ENCODE results near the gene PAGE4. TPM values are rescaled to one million over a fixed set of nuclear protein-coding genes. Genes with fewer than 3 reads are reported as not detected.
A peak's percentile ranks its signal among the peaks of the same experiment; 100 is the strongest.

PAGE4 gene
- total RNA-seq, 4 donors from 2014 or later, result not detected

DNA sequence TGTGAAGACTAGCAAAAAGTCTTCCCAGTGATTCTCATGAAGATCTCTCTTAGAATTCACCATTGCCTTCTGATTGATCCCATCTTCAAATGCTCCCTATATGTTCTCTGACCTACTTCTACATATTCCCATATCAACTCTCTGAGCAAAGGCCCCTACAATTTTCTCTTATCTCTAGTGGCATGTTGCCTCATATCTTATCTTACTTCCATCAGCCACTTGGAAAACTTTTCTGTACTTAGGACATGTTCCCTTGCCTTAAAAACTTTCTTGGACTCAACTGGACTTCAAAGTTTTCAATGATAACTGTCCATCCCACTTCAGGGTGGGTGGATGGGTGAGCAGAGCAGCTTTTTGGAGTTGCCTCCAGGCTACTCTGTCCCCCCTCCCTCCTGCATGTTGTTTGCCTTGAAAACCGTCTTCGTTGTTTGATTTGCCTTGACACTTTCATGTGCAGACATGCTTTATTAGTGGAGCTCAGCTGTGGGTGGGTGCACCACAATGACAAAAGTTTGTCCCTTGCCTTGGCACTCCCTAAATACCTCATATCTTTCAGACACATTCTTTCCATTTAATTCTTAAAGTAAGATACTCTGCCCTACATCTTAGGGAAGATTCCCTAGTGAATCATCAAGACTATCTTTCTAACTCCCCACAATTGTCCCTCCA, 31.9 kb downstream of the PAGE4 start:
- DNase-seq, result no peak
- H3K9me3 ChIP-seq, result no peaks in the 10 kb centered on the region

DNA sequence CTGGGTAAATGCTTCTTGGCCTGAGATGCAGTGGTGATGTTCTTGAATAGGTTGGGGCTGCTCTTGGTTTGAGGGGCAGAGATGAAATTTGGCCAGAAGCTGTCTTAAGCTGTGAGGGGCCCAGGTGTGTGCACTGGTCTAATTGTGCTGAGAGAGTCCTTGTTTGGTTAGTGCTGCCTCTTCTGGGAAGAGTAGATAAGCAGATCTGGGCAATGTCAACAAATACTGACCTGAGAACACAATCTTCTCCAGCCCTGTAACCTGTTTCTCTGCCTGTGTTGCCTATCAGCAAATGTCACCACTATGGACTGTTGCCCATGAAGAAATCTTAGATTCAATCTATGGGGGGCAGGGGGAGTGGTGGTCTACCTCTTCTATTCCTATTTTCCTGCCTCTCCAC, 33.0 kb downstream of the PAGE4 start:
- Histone ChIP-seq H3K27me3 (no peaks in the 10 kb centered on the region), H3K9me3 (no peaks in the 10 kb centered on the region), H3K4me3 (replicated peaks in 1 of 3) (no peak overlapping the region), H3K27ac (no peak overlapping the region), H3K4me1 (no peaks in the 10 kb centered on the region), H3K36me3 (no peaks in the 10 kb centered on the region)
- intact Hi-C loops (cut with DNase I), result no loop called here
- no peak for DNase-seq
- TF ChIP-seq, protein P1, sequence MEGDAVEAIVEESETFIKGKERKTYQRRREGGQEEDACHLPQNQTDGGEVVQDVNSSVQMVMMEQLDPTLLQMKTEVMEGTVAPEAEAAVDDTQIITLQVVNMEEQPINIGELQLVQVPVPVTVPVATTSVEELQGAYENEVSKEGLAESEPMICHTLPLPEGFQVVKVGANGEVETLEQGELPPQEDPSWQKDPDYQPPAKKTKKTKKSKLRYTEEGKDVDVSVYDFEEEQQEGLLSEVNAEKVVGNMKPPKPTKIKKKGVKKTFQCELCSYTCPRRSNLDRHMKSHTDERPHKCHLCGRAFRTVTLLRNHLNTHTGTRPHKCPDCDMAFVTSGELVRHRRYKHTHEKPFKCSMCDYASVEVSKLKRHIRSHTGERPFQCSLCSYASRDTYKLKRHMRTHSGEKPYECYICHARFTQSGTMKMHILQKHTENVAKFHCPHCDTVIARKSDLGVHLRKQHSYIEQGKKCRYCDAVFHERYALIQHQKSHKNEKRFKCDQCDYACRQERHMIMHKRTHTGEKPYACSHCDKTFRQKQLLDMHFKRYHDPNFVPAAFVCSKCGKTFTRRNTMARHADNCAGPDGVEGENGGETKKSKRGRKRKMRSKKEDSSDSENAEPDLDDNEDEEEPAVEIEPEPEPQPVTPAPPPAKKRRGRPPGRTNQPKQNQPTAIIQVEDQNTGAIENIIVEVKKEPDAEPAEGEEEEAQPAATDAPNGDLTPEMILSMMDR (IDR thresholded peaks at IDR 0.05), result no peak
- TF ChIP-seq POLR2A (IDR thresholded peaks at IDR 0.05), result no peak

More for the DNA sequence above, 31.9 kb downstream of the PAGE4 start:
- no peak overlapping the region for H3K27ac ChIP-seq
- H3K4me3 ChIP-seq (replicated peaks in 1 of 3), result no peak overlapping the region
- H3K27me3 ChIP-seq, result no peaks in the 10 kb centered on the region
- intact Hi-C loops (cut with DNase I), result no loop called here
- WGBS, 2 donors, result 71 to 88% methylated on average over 2 of the region's 2 CpGs
- H3K36me3 ChIP-seq, result no peaks in the 10 kb centered on the region
- TF ChIP-seq POLR2A (IDR thresholded peaks at IDR 0.05), result no peak
- TF ChIP-seq, protein P1 (IDR thresholded peaks at IDR 0.05), result no peak
- no peaks in the 10 kb centered on the region for H3K4me1 ChIP-seq

GRCh38 chrX:49868739-49869138, 39.6 kb downstream of the PAGE4 start:
- WGBS, 2 donors, result 44 to 59% methylated on average over 1 of the region's 1 CpG

DNA sequence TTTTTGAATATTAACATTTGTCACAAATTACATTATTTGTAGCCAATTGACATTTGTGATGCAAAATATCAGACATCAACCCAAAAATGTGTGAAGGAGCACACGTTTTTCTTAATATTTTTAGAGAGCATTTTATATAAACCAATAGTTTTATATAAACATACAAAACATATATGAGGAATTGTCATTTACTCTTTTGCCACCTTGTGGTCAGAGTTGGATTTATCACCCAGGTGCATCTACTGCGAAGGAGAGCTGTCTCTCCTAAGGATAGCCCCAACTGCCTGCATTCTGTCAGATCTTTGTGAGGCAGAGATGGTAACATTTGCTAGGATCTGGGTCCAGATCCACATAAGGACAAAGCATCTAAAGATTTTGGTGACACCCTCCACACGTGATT, 47.6 kb downstream of the PAGE4 start:
- Histone ChIP-seq H3K27me3 (no peaks in the 10 kb centered on the region), H3K27ac (no peak overlapping the region), H3K4me3 (replicated peaks in 1 of 3) (no peak overlapping the region), H3K4me1 (peaks cover 0 to 5% of the 10 kb centered on the region in 2 donors), H3K36me3 (no peaks in the 10 kb centered on the region), H3K9me3 (no peaks in the 10 kb centered on the region)
- WGBS, 2 donors, result 10 to 19% methylated on average over 3 of the region's 3 CpGs
- peak in 1 of 2 donors; percentile 5 for DNase-seq
- TF ChIP-seq, protein P1 (IDR thresholded peaks at IDR 0.05), result peak in 5 of 6 experiments; percentile 15 to 47 (median 36)
- no peak for TF ChIP-seq POLR2A (IDR thresholded peaks at IDR 0.05)
- intact Hi-C loops (cut with DNase I), result no loop called here

More at GRCh38 chrX:49868739-49869138, 39.6 kb downstream of the PAGE4 start:
- Histone ChIP-seq H3K27me3 (no peaks in the 10 kb centered on the region), H3K27ac (no peak overlapping the region), H3K4me3 (replicated peaks in 1 of 3) (no peak overlapping the region), H3K36me3 (no peaks in the 10 kb centered on the region), H3K4me1 (no peaks in the 10 kb centered on the region), H3K9me3 (no peaks in the 10 kb centered on the region)
- intact Hi-C loops (cut with DNase I), result no loop called here
- DNase-seq, result no peak
- no peak for TF ChIP-seq POLR2A (IDR thresholded peaks at IDR 0.05)
- TF ChIP-seq, protein P1 (IDR thresholded peaks at IDR 0.05), result no peak

- no peak overlapping the region for H3K4me3 ChIP-seq (replicated peaks in 1 of 3)
- no peak for DNase-seq
Measured at GRCh38 chrX:49877397-49878101, 48.4 kb downstream of the PAGE4 start.

More at GRCh38 chrX:49877397-49878101, 48.4 kb downstream of the PAGE4 start:
- peaks cover 0 to 5% of the 10 kb centered on the region in 2 donors for H3K4me1 ChIP-seq
- peak overlapping the region in 1 of 3 donors; percentile 72 for H3K27ac ChIP-seq
- no peaks in the 10 kb centered on the region for H3K36me3 ChIP-seq
- no peaks in the 10 kb centered on the region for H3K27me3 ChIP-seq
- WGBS, 2 donors, result 50 to 86% methylated on average over 1 to 2 of the region's 5 CpGs
- no peaks in the 10 kb centered on the region for H3K9me3 ChIP-seq
- no peak for TF ChIP-seq POLR2A (IDR thresholded peaks at IDR 0.05)
- TF ChIP-seq, protein P1 (IDR thresholded peaks at IDR 0.05), result no peak
- intact Hi-C loops (cut with DNase I), result no loop called here

Data from thyroid gland (tissue), 4 donors.